ENCODE data around the gene PAX5. TPM values are rescaled to one million over a fixed set of nuclear protein-coding genes. Genes with fewer than 3 reads are reported as not detected.

Gene PAX5
- total RNA-seq, 4 donors from 2014 or later, result 0.55 TPM; not detected in 3

- H3K27ac ChIP-seq, result no peak overlapping the region
- intact Hi-C loops (cut with DNase I; ENCODE audit: low total_unique reads), result no loop called here
- H3K4me3 ChIP-seq, result peak overlapping the region in 1 of 2 donors; percentile 42
- H3K9me3 ChIP-seq, result no peaks in the 10 kb centered on the region
- no peaks in the 10 kb centered on the region for H3K36me3 ChIP-seq
- DNase-seq, result no peak
- peaks cover 0 to 20% of the 10 kb centered on the region in 2 donors for H3K4me1 ChIP-seq
- TF ChIP-seq POLR2A (IDR thresholded peaks at IDR 0.05) (no peak), CTCF (IDR thresholded peaks at IDR 0.05) (no peak)
- peaks cover 42 to 92% of the 10 kb centered on the region in 2 donors for H3K27me3 ChIP-seq
Observed at GRCh38 chr9:37035648-37036370, 1.7 kb upstream of the PAX5 start.

- Histone ChIP-seq H3K4me3 (no peak overlapping the region), H3K27ac (no peak overlapping the region), H3K4me1 (peaks cover 0 to 20% of the 10 kb centered on the region in 2 donors), H3K27me3 (peaks cover 42 to 95% of the 10 kb centered on the region in 2 donors), H3K36me3 (no peaks in the 10 kb centered on the region), H3K9me3 (no peaks in the 10 kb centered on the region)
- intact Hi-C loops (cut with DNase I; ENCODE audit: low total_unique reads), result no loop called here
- no peak for DNase-seq
- TF ChIP-seq POLR2A (IDR thresholded peaks at IDR 0.05) (no peak), CTCF (IDR thresholded peaks at IDR 0.05) (no peak)
Observed at GRCh38 chr9:37034938-37035647, 1.0 kb upstream of the PAX5 start.

GRCh38 chr9:37034305-37034937, 353 bp upstream of the PAX5 start:
- Histone ChIP-seq H3K4me3 (no peak overlapping the region), H3K36me3 (no peaks in the 10 kb centered on the region), H3K27ac (no peak overlapping the region), H3K4me1 (peaks cover 0 to 20% of the 10 kb centered on the region in 2 donors), H3K27me3 (peaks cover 42 to 97% of the 10 kb centered on the region in 2 donors), H3K9me3 (no peaks in the 10 kb centered on the region)
- intact Hi-C loops (cut with DNase I; ENCODE audit: low total_unique reads), result no loop called here
- no peak for DNase-seq
- TF ChIP-seq CTCF (IDR thresholded peaks at IDR 0.05) (no peak), POLR2A (IDR thresholded peaks at IDR 0.05) (no peak)

GRCh38 chr9:37033141-37033540, 927 bp downstream of the PAX5 start:
- no peaks in the 10 kb centered on the region for H3K36me3 ChIP-seq
- peaks cover 42 to 97% of the 10 kb centered on the region in 2 donors for H3K27me3 ChIP-seq
- no peak for TF ChIP-seq CTCF (IDR thresholded peaks at IDR 0.05)
- no peak for TF ChIP-seq POLR2A (IDR thresholded peaks at IDR 0.05)
- intact Hi-C loops (cut with DNase I; ENCODE audit: low total_unique reads), result no loop called here
- H3K4me1 ChIP-seq, result peaks cover 0 to 20% of the 10 kb centered on the region in 2 donors
- no peak overlapping the region for H3K27ac ChIP-seq
- DNase-seq, result no peak
- no peak overlapping the region for H3K4me3 ChIP-seq
- H3K9me3 ChIP-seq, result no peaks in the 10 kb centered on the region

GRCh38 chr9:37032713-37033112, 1.4 kb downstream of the PAX5 start:
- Histone ChIP-seq H3K36me3 (no peaks in the 10 kb centered on the region), H3K27me3 (peaks cover 42 to 97% of the 10 kb centered on the region in 2 donors), H3K27ac (no peak overlapping the region), H3K4me3 (no peak overlapping the region), H3K4me1 (peaks cover 0 to 18% of the 10 kb centered on the region in 2 donors), H3K9me3 (no peaks in the 10 kb centered on the region)
- no peak for DNase-seq
- intact Hi-C loops (cut with DNase I; ENCODE audit: low total_unique reads), result no loop called here
- no peak for TF ChIP-seq POLR2A (IDR thresholded peaks at IDR 0.05)
- no peak for TF ChIP-seq CTCF (IDR thresholded peaks at IDR 0.05)

Measured in uterus (tissue), 4 donors.